GM18520 (cell line): ENCODE data around the gene GNPTAB.
A peak's percentile ranks its signal among the peaks of the same experiment; 100 is the strongest.

Experiments
- ATAC-seq: cut with Tn5 transposase; IDR thresholded peaks from one replicate; pipeline ENCODE4 v1.9.1; 2021; ENCODE audit not compliant: unreplicated experiment

GNPTAB gene

GRCh38 chr12:101809208-101809607 is 21.6 kb downstream of the GNPTAB start:
- no peak for ATAC-seq

GRCh38 chr12:101806265-101806664 is 24.5 kb downstream of the GNPTAB start:
- ATAC-seq: no peak

GRCh38 chr12:101804409-101804808 is 26.4 kb downstream of the GNPTAB start:
- ATAC-seq: no peak

- ATAC-seq: no peak
These were observed 26.8 kb downstream of the GNPTAB start for GRCh38 chr12:101803978-101804377.

- no peak for ATAC-seq
These were observed 28.3 kb downstream of the GNPTAB start for GRCh38 chr12:101802486-101802885.

- ATAC-seq: no peak
These were observed 31.0 kb downstream of the GNPTAB start for GRCh38 chr12:101799774-101800173.

- no peak for ATAC-seq
These were observed 35.0 kb downstream of the GNPTAB start for GRCh38 chr12:101795786-101796185.

GRCh38 chr12:101795013-101795412 is 35.7 kb downstream of the GNPTAB start:
- ATAC-seq: no peak

GRCh38 chr12:101794574-101794973 is 36.2 kb downstream of the GNPTAB start:
- ATAC-seq: no peak

GRCh38 chr12:101793401-101793800 is 37.4 kb downstream of the GNPTAB start:
- ATAC-seq: peak; percentile 72

GRCh38 chr12:101792046-101792931 is 38.5 kb downstream of the GNPTAB start:
- ATAC-seq: no peak

GRCh38 chr12:101789171-101789570 is 41.6 kb downstream of the GNPTAB start:
- ATAC-seq: no peak

- ATAC-seq: no peak
These were observed 45.1 kb downstream of the GNPTAB start for GRCh38 chr12:101785671-101786070.

GRCh38 chr12:101784376-101784775 is 46.4 kb downstream of the GNPTAB start:
- ATAC-seq: no peak

- ATAC-seq: no peak
These were observed 46.9 kb downstream of the GNPTAB start for GRCh38 chr12:101783838-101784237.

- ATAC-seq: no peak
These were observed 47.6 kb downstream of the GNPTAB start for GRCh38 chr12:101783150-101783549.

GRCh38 chr12:101782273-101782731 is 48.5 kb downstream of the GNPTAB start:
- ATAC-seq: peak; percentile 37

- ATAC-seq: no peak
These were observed 48.9 kb downstream of the GNPTAB start for GRCh38 chr12:101781834-101782233.

- no peak for ATAC-seq
These were observed 50.2 kb downstream of the GNPTAB start for GRCh38 chr12:101780599-101780998.

- ATAC-seq: no peak
These were observed 51.1 kb downstream of the GNPTAB start for GRCh38 chr12:101779626-101780025.

GRCh38 chr12:101779200-101779599 is 51.6 kb downstream of the GNPTAB start:
- ATAC-seq: no peak

- no peak for ATAC-seq
These were observed 52.8 kb downstream of the GNPTAB start for GRCh38 chr12:101777978-101778377.

- ATAC-seq: no peak
These were observed 53.3 kb downstream of the GNPTAB start for GRCh38 chr12:101777485-101777884.
